GM12873 (cell line): ENCODE results near the gene PCSK9.

Source experiments
- TF ChIP-seq, protein P1 (sequence below): IDR thresholded peaks from 2 replicates; pipeline ENCODE4 v1.5.1; 2012; ENCODE audit warnings: low read depth, mild to moderate bottlenecking, moderate library complexity, low read length, control low read depth; ENCODE audit not compliant: insufficient read depth; ENCODE audit errors: missing control alignments

Gene PCSK9

DNA sequence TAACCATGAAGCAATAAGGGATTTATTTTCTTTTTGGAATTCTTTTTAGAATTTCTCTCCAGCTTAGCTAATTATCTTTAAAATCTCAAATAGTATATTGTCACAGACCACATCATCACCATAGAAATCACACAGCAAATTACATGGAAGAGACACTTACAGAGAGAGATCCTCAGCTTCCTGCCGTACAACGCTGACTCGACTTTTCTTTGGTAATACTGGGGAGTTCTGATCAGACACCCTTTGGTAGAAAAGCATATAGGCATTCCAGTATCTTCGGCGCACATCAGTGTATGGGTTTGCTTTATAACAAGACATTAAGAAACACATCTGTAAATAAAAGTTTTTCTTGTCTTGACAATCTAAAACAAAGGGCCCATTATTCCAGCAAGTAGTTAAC, 55.7 kb downstream of the PCSK9 start:
- TF ChIP-seq, protein P1, sequence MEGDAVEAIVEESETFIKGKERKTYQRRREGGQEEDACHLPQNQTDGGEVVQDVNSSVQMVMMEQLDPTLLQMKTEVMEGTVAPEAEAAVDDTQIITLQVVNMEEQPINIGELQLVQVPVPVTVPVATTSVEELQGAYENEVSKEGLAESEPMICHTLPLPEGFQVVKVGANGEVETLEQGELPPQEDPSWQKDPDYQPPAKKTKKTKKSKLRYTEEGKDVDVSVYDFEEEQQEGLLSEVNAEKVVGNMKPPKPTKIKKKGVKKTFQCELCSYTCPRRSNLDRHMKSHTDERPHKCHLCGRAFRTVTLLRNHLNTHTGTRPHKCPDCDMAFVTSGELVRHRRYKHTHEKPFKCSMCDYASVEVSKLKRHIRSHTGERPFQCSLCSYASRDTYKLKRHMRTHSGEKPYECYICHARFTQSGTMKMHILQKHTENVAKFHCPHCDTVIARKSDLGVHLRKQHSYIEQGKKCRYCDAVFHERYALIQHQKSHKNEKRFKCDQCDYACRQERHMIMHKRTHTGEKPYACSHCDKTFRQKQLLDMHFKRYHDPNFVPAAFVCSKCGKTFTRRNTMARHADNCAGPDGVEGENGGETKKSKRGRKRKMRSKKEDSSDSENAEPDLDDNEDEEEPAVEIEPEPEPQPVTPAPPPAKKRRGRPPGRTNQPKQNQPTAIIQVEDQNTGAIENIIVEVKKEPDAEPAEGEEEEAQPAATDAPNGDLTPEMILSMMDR, result no peak

DNA sequence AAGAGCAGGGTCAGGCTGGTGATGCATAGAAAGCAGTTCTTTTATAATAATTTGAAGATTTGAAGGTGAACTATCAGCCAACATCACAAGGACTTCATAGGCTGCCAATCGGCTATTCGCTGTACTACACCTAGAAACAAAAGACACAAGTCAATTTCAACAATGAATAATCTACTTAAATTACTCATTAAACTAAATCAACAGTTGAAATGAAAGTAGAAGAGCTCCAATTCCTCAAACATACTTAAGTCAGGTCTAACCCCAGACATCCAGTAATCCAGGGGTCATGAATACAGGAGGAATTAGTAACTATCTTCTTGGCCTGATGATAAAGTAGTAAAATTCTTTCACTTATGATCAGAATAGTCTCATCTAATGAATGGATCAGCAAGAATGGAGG, 64.5 kb downstream of the PCSK9 start:
- TF ChIP-seq, protein P1, result no peak

DNA sequence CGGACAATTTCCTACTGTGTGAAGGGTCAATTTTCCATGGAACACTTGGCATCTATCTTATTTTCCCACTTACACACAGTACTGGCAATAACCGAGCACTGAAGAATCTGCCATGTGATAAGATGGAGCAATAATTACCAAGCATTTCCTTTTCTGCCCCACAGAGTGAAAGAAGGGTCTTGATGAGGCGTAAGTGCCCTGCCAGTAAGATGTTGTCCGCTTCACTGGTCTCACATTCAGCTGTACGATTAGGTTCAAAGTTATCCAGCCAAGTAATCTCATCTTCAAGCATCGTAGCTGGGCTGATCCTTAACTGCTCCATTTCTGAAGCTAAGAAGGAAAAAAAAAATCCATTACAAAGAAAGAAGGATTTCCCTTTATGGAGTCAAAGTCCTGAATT, 67.8 kb downstream of the PCSK9 start:
- TF ChIP-seq, protein P1, result no peak
